Measurements from ENCODE around the gene SLC27A5.
"Not testable (repeated sequence)": the region's sequence is repeated elsewhere in the genome, so short reads cannot be mapped to it uniquely, and the experiment has no call there.

Gene SLC27A5

DNA sequence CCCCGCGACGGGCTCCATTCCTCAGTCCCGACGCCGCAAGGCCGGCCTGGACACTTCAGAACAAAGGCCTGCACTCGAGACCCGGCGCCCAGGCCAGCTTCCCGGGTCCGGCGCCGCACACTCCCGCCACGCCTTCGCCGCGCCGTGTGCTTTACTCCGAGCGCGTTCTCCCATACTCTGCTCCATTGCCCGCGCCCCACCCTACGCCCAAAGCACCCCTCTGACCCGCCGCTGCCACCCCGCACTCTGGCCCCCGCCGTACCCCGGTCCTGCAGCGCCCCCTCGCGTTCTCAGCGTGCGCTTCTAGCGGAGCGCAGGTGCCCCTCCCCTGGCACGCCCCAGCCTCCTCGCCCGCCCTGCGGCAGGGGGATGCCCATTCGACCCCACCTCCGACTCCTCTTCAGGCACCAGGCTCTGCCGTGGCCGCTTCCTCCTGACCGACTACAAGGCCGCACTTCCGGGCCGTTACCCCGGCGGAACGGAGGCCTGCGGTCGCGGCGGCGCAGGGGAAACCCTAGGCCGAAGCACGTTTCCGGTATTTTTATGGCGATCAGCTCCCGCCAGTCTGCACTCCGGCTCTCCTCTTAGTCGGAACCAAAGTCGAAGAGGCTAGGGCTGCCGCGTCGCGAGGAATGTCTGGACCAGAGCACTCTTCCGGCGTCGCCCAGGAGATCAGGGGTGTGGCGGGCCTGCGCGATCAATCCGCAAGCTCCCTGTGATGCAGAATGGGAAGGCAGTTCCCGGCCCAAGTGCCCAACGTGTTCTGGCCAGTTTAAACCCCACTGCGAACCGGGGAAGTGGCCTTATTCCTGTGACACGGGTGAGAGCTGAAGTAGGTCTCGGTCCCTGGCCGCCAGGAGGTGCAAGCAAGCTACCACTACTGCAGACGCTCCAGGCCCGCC, 7.8 kb upstream of the SLC27A5 start, which contains the start of gene ZBTB45:
Gene ZBTB45, minus strand, starts transcription at position 456 of the 902 bp plus-strand sequence. CDS start 2,137 bp downstream, outside the sequence.
- peak; percentile 97 for DNase-seq

DNA sequence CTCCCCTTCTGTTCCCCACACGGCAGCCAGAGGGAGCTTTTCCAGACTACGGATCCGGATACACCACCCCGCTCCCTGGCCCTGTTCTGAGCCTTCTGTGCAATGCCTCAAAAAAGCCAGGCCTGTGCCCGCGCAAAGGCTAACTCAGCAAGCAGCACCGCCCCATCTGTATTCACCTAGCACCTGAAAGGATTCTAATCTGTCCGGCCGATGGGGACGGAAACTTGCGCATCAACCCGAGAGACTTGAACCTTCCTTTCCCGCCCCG, 7.2 kb upstream of the SLC27A5 start:
- peak; percentile 60 for DNase-seq

- DNase-seq: no peak
Observed at GRCh38 chr19:58518256-58519086, 6.7 kb upstream of the SLC27A5 start.

- DNase-seq: no peak
Observed at GRCh38 chr19:58516964-58517833, 5.4 kb upstream of the SLC27A5 start.

DNA sequence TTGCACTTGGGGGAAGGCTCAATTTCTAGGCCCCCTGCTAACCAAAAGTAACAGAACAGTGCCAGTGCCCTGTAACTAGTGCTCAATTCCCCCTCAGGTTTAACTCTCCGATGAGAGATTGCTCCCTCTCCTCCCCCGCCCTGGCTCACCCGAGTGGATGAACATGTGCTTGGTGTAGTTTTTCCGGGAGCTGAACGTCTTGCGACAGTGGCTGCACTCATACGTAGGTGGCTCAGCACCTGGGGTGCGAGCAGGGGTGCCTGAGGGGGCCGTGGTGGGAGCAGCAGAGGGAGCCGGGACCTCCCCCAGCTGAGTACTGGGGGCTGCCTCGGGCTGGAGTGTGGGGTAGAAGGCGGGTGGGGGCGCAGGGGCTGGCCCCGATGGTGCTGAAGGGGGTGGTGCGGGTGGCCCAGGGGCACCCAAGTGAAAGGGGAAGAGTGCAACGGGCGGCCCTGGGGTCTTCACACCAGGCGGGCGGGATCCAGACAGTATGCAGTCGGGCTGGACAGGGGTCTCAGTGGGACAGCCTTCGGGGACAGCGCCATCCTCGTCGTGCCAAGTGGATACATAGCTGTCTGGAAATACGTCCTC, 4.5 kb upstream of the SLC27A5 start:
- no peak for DNase-seq

- no peak for DNase-seq
Observed at GRCh38 chr19:58515259-58515658, 3.5 kb upstream of the SLC27A5 start.

- no peak for DNase-seq
Observed at GRCh38 chr19:58514564-58515022, 2.8 kb upstream of the SLC27A5 start.

GRCh38 chr19:58513694-58514563, 2.1 kb upstream of the SLC27A5 start:
- peak; percentile 65 for DNase-seq

GRCh38 chr19:58513213-58513693, 1.5 kb upstream of the SLC27A5 start:
- no peak for DNase-seq

DNA sequence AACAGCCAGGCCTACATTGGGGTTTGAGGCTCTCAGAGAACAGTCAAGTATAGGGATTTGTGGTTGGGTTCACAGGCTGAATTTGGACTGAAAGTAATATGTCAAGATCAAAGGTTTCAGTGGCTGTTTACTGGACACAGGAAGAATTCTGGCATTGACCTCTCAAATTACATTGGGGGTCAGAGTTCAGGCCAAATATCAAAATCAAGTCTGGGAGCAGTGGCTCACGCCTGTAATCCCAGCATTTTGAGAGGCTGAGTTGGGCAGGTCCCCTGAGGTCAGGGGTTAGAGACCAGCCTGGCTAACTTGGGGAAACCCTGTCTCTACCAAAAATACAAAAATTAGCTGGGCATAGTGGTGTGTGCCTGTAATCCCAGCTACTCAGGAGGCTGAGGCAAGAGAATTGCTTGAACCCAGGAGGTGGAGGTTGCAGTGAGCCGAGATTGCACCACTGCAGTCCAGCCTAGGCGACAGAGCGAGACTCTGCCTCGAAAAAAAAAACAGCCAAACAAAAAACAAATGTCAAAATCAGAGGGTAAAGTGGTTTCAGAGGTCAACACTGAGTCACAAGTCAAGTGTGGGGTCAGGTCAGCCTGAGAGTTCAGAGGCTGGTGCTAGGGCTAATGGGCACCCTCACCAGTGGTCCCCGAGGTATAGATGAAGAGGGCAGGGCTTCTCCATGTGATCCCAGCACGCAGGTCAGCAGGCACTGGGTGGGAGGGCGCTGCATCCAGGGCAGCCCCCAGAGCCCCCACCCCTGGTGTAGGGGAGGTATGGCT, 1.5 kb downstream of the SLC27A5 start:
- no peak for DNase-seq

- DNase-seq: no peak
Observed at GRCh38 chr19:58509731-58510083, 2.1 kb downstream of the SLC27A5 start.

DNA sequence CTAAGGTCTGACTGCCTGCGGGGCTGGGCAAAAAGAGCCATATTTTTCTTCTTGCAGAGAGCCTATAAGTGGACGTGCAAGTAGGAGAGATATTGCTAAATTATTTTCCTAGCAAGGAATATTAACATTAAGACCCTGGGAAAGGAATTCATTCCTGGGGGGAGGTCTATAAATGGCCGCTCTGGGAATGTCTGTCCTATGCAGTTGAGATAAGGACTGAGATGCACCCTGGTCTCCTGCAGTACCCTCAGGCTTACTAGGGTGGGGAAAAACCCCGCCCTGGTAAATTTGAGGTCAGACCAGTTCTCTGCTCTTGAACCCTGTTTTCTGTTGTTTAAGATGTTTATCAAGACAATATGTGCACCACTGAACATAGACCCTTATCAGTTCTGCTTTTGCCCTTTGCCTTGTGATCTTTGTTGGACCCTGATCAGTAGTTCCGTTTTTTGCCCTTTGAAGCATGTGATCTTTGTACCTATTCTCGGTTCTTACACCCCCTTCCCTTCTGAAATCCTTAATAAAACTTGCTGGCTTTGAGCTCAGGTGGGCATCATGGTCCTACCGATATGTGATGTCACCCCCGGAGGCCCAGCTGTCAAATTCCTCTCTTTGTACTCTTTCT, 4.1 kb downstream of the SLC27A5 start:
- not testable (repeated sequence) for DNase-seq

DNA sequence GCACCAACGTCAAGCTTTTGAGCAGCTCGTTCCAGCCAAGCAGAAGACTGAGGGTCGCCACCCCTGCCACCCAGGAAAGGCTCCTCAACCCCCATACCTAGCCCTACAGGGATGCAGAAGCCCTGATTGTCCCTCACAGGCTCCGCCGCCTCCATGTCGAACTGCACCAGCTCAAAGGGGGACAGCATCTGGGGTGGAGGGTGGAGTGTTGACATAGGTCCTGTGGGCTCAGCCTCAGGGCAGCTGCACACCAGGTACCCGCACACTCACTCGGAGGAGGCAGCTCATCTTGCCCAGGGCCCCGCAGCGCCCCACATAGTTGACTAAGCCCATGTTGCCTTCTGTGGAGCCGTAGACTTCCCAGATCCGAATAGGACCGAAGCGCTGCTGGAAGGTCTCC, 11.6 kb downstream of the SLC27A5 start:
- no peak for DNase-seq

DNA sequence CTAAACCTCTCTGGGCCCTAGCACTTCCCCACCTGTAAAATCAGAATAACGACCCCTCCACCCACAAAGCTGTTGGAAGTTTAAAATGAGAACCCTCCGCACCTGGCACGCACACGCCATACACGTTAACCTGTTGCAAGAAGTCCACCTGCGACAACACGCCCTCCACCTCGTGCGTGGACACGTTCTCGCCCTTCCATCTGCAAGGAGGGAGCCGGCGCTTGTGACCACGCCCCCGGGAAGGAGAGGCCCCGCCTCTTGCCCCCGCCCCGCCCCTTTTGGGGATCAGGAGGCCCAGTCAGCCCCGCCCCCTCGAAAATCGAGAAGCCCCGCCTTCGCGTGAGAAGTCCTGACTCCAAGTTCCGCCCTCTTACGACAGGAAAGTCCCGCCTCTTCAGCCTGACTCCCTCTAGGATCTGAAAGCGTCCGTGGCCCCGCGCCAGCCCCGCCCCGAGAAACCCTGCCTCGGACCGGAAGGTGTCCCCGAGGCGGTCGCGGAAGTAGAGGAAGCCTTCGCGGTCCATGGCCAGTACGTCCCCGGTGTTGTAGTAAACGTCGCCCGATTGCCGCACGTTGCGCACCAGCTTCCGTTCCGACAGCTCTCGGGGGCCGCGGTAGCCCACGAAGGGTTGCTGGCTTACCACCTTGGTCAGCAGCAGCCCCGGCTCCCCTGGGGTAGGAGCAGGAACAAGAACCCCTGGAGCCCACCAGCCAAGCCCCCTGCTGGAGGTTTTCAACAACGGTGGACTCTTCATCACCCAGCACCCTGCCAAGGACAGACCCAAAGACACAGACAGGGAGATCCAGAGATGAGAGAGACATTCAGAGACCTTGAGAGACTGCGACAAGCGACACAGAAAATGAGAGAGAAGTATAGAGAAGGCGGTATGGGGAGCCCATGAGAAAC, 12.5 kb downstream of the SLC27A5 start:
- peak; percentile 98 for DNase-seq

GRCh38 chr19:58498316-58499020, 13.3 kb downstream of the SLC27A5 start:
- no peak for DNase-seq

- DNase-seq: no peak
Observed at GRCh38 chr19:58497634-58498170, 14.1 kb downstream of the SLC27A5 start.

DNA sequence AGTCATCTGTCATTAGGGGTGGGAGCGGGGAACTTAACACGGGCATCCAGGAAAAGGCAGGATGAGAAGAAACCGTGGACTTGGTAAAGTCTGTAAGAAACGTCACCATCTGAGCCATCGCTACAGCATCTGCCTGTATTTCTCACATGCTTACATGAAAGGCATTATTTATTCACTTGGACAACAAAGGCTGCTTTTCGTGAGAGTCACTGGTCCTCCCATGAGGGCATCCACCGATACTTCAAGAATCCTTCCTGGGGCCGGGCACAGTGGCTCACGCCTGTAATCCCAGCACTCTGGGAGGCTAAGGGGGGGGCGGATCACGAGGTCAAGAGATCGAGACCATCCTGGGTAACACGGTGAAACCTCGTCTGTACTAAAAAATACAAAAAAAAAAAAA, 19.5 kb downstream of the SLC27A5 start:
- no peak for DNase-seq

DNA sequence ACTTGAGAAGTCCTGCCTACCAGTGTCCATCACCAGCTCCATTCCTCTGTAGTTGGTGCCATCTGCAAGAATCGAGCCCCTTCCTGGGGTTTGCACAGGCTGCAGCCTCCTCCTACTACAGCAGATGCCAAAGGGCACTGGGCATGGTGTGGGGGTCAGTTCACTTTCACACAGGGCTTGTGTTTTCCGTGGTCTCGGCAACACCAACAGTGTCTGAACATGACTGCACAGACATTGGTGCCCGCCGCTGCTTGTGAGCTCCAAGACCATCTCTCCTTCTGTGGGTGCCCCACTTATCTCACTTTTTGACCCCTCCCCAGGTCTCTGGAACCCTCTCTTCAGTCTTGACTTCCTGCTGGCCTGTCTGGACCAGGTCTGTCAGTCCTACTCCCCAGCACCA, 20.4 kb downstream of the SLC27A5 start:
- no peak for DNase-seq
